K562 (cell line): Measurements from ENCODE around the gene UGT3A1.

Experiments
- BMI1 ChIP-seq: fragments of 150-350 bp; IDR thresholded peaks from 2 replicates; pipeline ENCODE4 v1.6.1; 2014; ENCODE audit warnings: low read length
- DNMT1 ChIP-seq: fragments of 450-650 bp; IDR thresholded peaks from 2 replicates; pipeline ENCODE4 v1.6.1; 2016; ENCODE audit warnings: antibody characterized with exemption, mild to moderate bottlenecking
- GTF2F1 ChIP-seq: IDR thresholded peaks from 2 replicates; pipeline ENCODE4 v1.6.1; 2011; ENCODE audit warnings: low read depth, low read length, improper control_type of control experiment
- TEAD4 ChIP-seq, 2 experiments: sonication (generic) in 1 of 2; formaldehyde crosslinking in 1 of 2; IDR thresholded peaks; 2 replicates each; pipeline versions ENCODE4 v1.6.1 to v1.8.0; 2012 to 2022; ENCODE audit warnings: borderline replicate concordance in 1 of 2, inconsistent platforms in 1 of 2, low read length in 1 of 2, mild to moderate bottlenecking in 1 of 2, missing genetic modification reagents in 1 of 2
- XRCC5 ChIP-seq: fragments of 200-400 bp; formaldehyde crosslinking; IDR thresholded peaks from 2 replicates; pipeline ENCODE4 v1.6.1; 2017; ENCODE audit warnings: low read depth, mild to moderate bottlenecking, low read length
- ZNF316 ChIP-seq: fragments of 450-650 bp; IDR thresholded peaks from 2 replicates; pipeline ENCODE4 v1.6.1; 2016
- ZNF57 ChIP-seq: fragments of 450-650 bp; formaldehyde crosslinking; IDR thresholded peaks from 2 replicates; pipeline ENCODE4 v1.4.0; 2020; ENCODE audit warnings: mild to moderate bottlenecking, moderate library complexity
- ZNF780A ChIP-seq: fragments of 250-450 bp; sonication (Bioruptor Pico); IDR thresholded peaks from 2 replicates; pipeline ENCODE4 v1.5.0; 2021; ENCODE audit warnings: mild to moderate bottlenecking
- TF ChIP-seq, protein P1 (sequence below), 3 experiments: IDR thresholded peaks in 2 of 3; conservative IDR thresholded peaks in 1 of 3; 2 replicates each; pipeline ENCODE4 v1.5.1; 2011 to 2012; ENCODE audit warnings: low read length in 3 of 3, mild to moderate bottlenecking in 3 of 3, control low read depth in 2 of 3, improper control_type of control experiment in 1 of 3, inconsistent platforms in 1 of 3, low read depth in 1 of 3, mixed read lengths in 1 of 3, moderate library complexity in 1 of 3; ENCODE audit not compliant: insufficient read depth in 2 of 3
- TF ChIP-seq, protein P2 (sequence below): sonication (generic); formaldehyde crosslinking; IDR thresholded peaks from 2 replicates; pipeline ENCODE4 v1.9.0; 2022; ENCODE audit warnings: mild to moderate bottlenecking, missing genetic modification reagents

DNA sequence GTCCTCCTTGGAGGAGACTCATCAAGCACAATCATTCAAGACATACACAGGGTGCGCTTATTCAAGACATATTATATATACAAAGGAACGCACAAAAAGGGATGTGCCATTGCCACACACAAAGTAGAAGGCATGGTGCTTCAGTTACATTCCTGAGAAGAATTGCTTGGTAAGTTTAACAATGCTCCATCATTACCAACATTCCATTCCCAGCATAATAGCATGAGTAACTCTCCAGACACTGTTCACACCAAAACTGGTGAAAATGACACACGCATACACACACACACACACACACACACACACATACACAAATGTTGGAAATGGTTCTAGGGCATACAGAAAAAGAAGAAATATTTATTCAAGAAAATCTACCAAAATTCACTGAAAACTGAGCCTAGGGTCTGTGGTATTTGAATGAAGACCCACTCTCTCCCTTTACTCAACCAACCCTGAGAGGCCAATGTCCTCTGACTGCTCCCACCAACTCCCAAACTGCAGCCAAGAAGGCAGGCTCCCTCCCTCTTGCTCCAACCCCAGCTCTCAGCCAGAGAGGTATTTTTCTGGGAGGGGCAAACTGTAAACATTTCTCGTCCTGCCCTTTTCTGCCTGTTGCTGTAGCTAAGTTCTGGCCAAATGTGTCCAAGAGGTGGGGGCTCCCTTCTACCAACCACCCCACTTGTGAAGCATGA lies 19.9 kb downstream of the UGT3A1 start:
- TF ChIP-seq BMI1 = no peak
- TF ChIP-seq ZNF57 = no peak
- TF ChIP-seq XRCC5 = no peak
- no peak for TF ChIP-seq ZNF316
- no peak for TF ChIP-seq GTF2F1
- no peak for TF ChIP-seq DNMT1
- TF ChIP-seq TEAD4 (IDR thresholded peaks at IDR 0.05; ENCODE audit: low read length) = no peak
- no peak for TF ChIP-seq TEAD4 (CRISPR knock-in tag; IDR thresholded peaks at IDR 0.05; ENCODE audit: borderline replicate concordance)
- TF ChIP-seq, protein P1, sequence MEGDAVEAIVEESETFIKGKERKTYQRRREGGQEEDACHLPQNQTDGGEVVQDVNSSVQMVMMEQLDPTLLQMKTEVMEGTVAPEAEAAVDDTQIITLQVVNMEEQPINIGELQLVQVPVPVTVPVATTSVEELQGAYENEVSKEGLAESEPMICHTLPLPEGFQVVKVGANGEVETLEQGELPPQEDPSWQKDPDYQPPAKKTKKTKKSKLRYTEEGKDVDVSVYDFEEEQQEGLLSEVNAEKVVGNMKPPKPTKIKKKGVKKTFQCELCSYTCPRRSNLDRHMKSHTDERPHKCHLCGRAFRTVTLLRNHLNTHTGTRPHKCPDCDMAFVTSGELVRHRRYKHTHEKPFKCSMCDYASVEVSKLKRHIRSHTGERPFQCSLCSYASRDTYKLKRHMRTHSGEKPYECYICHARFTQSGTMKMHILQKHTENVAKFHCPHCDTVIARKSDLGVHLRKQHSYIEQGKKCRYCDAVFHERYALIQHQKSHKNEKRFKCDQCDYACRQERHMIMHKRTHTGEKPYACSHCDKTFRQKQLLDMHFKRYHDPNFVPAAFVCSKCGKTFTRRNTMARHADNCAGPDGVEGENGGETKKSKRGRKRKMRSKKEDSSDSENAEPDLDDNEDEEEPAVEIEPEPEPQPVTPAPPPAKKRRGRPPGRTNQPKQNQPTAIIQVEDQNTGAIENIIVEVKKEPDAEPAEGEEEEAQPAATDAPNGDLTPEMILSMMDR (IDR thresholded peaks at IDR 0.05 in 2 of 3, conservative IDR thresholded peaks at IDR 0.05 in 1 of 3; ENCODE audit: insufficient read depth in 2 of 3, low read depth in 1 of 3, low read length in 3 of 3) = no peak
- TF ChIP-seq ZNF780A = no peak
- TF ChIP-seq, protein P2, sequence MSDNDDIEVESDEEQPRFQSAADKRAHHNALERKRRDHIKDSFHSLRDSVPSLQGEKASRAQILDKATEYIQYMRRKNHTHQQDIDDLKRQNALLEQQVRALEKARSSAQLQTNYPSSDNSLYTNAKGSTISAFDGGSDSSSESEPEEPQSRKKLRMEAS = no peak
